ENCODE data around the gene UMAD1.

The UMAD1 gene

GRCh38 chr7:7830122-7830878 is 189.7 kb downstream of the UMAD1 start:
- Histone ChIP-seq H3K4me3 (replicated peaks; ENCODE audit: insufficient read depth, low read length) (no peak overlapping the region), H3K27ac (replicated peaks) (no peak overlapping the region), H3K27me3 (ENCODE audit: insufficient read depth, poor library complexity, severe bottlenecking) (no peaks in the 10 kb centered on the region)
- TF ChIP-seq POLR2AphosphoS5 (IDR thresholded peaks at IDR 0.05; ENCODE audit: low read depth): no peak
- TF ChIP-seq REST (IDR thresholded peaks at IDR 0.05; ENCODE audit: insufficient replicate concordance, low read depth): no peak
- TF ChIP-seq SPI1 (IDR thresholded peaks at IDR 0.05; ENCODE audit: borderline replicate concordance, low read depth): no peak
- no peak for TF ChIP-seq GABPA (IDR thresholded peaks at IDR 0.05; ENCODE audit: low read depth)
- TF ChIP-seq, protein P1, sequence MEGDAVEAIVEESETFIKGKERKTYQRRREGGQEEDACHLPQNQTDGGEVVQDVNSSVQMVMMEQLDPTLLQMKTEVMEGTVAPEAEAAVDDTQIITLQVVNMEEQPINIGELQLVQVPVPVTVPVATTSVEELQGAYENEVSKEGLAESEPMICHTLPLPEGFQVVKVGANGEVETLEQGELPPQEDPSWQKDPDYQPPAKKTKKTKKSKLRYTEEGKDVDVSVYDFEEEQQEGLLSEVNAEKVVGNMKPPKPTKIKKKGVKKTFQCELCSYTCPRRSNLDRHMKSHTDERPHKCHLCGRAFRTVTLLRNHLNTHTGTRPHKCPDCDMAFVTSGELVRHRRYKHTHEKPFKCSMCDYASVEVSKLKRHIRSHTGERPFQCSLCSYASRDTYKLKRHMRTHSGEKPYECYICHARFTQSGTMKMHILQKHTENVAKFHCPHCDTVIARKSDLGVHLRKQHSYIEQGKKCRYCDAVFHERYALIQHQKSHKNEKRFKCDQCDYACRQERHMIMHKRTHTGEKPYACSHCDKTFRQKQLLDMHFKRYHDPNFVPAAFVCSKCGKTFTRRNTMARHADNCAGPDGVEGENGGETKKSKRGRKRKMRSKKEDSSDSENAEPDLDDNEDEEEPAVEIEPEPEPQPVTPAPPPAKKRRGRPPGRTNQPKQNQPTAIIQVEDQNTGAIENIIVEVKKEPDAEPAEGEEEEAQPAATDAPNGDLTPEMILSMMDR (IDR thresholded peaks at IDR 0.05; ENCODE audit: insufficient read depth, low read length): no peak
- DNase-seq (ENCODE audit: low read depth in 1 of 2, low spot score in 1 of 2): no peak

DNA sequence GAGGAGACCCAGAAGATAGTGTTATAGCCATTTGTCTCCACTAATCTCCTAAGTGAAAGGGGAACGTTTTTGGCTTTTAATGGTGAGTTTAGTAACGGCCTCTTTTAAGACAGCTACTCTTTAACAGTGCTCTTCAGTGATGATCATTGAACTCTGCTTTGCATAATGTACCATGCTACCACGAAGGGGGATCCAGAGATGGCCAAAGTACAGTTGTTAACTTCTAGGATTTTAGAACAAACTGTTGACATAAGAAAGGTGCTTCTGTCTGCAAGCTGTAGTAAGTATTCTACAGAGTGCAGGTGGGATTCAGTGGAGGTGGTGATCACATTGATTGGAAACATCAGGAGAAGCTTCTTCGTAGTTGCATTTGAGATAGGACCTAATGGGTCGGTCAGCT is 192.0 kb downstream of the UMAD1 start:
- no peak overlapping the region for H3K4me3 ChIP-seq (replicated peaks; ENCODE audit: insufficient read depth, low read length)
- TF ChIP-seq POLR2AphosphoS5 (IDR thresholded peaks at IDR 0.05; ENCODE audit: low read depth) (no peak), REST (IDR thresholded peaks at IDR 0.05; ENCODE audit: insufficient replicate concordance, low read depth) (no peak), GABPA (IDR thresholded peaks at IDR 0.05; ENCODE audit: low read depth) (no peak), SPI1 (IDR thresholded peaks at IDR 0.05; ENCODE audit: borderline replicate concordance, low read depth) (no peak)
- TF ChIP-seq, protein P1 (IDR thresholded peaks at IDR 0.05; ENCODE audit: insufficient read depth, low read length): no peak
- DNase-seq (ENCODE audit: low read depth in 1 of 2, low spot score in 1 of 2): no peak
- H3K27ac ChIP-seq (replicated peaks): no peak overlapping the region
- no peaks in the 10 kb centered on the region for H3K27me3 ChIP-seq (ENCODE audit: insufficient read depth, poor library complexity, severe bottlenecking)

- Histone ChIP-seq H3K4me3 (replicated peaks; ENCODE audit: insufficient read depth, low read length) (no peak overlapping the region), H3K27me3 (ENCODE audit: insufficient read depth, poor library complexity, severe bottlenecking) (no peaks in the 10 kb centered on the region), H3K27ac (replicated peaks) (no peak overlapping the region)
- TF ChIP-seq SPI1 (IDR thresholded peaks at IDR 0.05; ENCODE audit: borderline replicate concordance, low read depth) (no peak), GABPA (IDR thresholded peaks at IDR 0.05; ENCODE audit: low read depth) (no peak), REST (IDR thresholded peaks at IDR 0.05; ENCODE audit: insufficient replicate concordance, low read depth) (no peak), POLR2AphosphoS5 (IDR thresholded peaks at IDR 0.05; ENCODE audit: low read depth) (no peak)
- TF ChIP-seq, protein P1 (IDR thresholded peaks at IDR 0.05; ENCODE audit: insufficient read depth, low read length): no peak
- DNase-seq (ENCODE audit: low read depth in 1 of 2, low spot score in 1 of 2): no peak
Measured at GRCh38 chr7:7834761-7835160, 194.2 kb downstream of the UMAD1 start.

Data from HL-60 (cell line).